HG03342 (cell line): ENCODE data around the gene CHST2.

ENCODE experiments used
- ATAC-seq: cut with Tn5 transposase; IDR thresholded peaks from one replicate; pipeline ENCODE4 v1.9.1; 2021; ENCODE audit warnings: mild to moderate bottlenecking, moderate library complexity; ENCODE audit not compliant: unreplicated experiment

CHST2 gene

DNA sequence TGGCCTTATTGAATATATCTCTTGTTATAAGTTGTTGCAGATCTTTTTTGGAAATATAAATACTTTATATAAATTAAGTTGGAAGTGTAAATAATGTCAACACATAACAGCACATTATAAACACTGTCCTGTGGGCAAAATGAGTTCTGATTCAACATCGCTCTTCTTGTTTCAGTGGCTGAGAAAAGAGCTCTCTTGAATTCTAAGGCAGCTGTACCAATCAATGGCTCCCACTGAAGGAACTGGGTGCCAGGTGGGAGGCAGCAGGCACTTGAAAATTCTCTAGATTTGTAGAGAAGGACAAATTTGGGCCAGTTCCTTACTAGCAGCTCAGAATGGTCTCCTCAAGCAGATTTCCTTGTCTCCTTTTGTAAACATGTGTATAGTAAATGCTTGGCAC is 45.6 kb downstream of the CHST2 start:
- ATAC-seq: no peak

DNA sequence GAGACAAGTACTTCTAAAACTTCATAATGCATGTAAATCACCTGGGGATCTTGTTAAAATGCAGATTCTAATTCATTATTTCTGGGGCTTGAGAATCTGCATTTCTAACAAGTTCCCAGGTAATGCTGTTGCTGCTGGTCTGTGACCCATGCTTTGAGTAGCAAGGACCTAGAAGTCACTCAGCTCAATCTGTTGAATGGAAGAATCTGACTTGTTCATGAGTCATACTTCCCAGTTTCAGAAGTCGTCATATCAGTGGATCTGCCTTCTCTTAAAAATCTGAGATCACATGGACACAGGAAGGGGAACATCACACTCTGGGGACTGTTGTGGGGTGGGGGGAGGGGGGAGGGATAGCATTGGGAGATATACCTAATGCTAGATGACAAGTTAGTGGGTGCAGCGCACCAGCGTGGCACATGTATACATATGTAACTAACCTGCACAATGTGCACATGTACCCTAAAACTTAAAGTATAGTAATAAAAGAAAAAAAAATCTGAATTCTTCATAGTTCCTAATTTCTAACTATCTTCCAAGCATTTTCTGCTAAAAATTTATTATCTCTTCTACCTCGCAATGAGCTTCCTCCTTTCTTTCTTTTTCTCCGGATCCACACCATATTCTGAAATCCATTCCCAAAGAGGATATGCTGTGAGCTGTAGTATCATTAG is 46.2 kb downstream of the CHST2 start:
- ATAC-seq: peak; percentile 79

- ATAC-seq: no peak
Observed at GRCh38 chr3:143166376-143166775, 46.8 kb downstream of the CHST2 start.

DNA sequence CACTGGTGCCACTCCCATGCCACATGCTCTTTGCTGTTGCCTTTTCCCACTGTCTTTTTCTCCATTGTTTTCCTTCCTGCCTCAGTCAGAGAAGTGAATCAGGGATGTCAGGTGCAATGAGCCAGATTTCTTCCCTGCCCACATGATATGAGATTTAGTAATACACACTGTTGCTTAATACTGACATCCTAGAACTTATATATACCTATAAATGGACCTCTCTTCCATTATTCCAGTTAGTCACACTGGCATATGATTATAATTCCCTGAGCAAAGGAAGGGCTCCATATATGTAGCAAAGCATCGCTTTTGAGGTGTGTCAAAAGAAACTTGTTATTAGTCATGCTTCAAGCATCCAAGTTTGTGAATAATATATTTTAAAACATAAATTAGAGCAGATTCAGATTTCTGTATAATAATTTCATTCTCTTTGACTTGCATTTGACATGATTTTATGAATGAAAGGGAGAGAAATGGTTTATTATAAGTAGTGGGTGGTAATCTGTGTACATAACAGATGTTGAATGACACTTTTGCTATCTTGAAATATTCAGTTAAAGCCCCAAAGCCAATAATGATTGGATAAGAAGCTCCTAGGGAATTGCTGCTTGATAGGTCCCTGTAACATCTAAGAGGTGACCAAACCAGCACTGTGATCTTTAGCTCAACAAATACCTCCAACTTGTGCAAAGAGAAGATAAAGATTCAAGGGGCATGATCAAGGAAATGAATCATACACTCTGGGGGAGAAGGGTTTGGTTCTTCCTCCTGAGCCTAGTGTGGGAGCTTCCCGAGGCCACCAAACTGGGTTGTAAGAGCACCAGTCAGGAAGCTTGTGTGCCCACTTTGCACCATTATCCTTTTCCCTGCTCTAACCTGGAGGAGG is 48.6 kb downstream of the CHST2 start:
- no peak for ATAC-seq

GRCh38 chr3:143168855-143169192 is 49.3 kb downstream of the CHST2 start:
- no peak for ATAC-seq

- no peak for ATAC-seq
Observed at GRCh38 chr3:143170074-143170473, 50.5 kb downstream of the CHST2 start.

DNA sequence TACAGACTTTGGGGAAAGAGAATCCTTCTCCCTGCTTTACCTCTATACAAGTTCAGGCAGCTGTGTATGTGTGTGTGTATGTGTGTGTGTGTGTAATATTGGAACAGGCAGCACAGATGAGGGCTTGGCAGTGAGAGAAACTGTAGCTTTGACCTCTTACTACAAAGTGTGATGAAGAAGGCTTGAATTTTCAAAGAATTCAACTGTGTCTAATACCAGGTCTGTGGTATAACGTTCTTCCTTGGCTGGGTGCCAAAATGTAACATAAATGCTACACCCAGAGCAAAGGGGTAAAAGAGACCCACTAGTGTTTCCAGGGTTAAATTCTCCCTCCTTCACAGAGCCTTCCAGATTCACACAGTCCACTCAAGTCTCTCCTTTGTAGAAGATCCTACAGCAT is 51.1 kb downstream of the CHST2 start:
- peak; percentile 9 for ATAC-seq

DNA sequence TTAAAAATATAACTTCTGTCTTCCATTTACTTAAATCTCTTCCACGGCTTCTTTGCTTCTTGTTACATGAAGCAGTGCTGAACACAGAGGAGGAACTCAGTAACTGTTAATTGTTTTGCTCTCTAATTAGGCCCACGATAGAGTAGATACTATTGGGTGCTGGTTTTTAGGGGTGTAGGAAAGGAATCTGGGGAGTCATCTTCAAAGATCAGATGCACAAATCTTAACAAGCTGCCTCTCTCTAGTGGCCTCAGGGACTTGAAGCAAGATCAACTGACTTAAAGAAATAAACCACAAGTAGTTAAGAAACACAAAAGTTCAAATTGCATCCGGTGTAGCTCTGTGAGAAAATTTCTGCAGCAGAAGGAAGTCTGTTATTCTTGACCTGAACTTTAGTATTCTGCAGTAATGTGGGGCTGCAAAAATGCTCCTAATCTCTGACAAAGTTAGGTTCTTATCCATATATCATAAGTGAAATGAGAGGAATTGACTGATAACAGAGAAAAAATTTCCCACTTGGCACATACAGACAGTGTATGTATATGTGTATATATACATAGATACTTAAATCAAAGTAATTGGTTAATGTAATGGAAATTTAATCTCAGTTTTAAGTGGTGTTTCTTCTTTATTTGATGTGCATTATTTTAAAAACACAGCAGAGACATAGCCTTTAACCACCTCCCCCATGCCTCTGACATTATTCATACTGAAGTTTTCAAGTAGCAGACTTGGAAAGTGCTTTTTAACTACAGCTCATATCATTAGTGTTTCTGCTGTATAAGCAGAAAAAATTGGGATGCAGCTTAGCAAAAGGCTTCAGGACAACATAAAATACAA is 51.8 kb downstream of the CHST2 start:
- peak; percentile 71 for ATAC-seq

DNA sequence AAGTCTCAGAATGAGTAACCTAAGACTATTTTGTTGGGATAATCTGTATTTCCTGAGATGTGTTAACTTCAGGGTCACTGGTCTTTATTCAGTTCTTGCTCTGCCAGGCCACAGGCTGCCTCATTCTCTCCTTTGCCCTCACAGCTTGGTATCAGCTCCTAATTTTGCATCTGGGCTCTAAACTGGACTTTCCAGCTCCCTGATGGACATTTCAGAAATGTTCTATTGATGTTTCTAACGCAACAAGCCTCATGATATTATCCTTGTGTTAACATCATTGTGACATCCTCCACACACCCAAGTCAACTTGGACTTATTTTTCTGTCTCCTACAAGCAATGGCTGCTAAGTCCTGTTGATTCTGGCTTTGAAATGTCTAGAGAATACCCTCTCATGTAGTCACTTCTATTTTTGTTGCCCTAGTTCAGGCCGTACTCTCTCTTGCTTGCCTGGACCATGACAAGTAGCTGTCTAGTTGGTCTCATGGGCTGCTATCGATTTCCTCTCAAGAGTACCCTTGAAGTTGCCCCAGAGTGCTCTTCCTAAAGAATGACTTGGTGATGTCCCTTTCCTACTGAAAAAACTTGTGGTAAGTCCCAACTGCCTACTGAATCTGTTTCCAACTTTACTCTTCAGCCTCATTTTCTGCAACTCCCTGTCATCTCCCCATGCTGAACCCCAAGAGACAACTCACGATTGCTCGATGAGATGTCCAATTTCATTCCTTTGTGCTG is 52.7 kb downstream of the CHST2 start:
- no peak for ATAC-seq

- no peak for ATAC-seq
Observed at GRCh38 chr3:143172795-143173145, 53.2 kb downstream of the CHST2 start.

- no peak for ATAC-seq
Observed at GRCh38 chr3:143173242-143173641, 53.7 kb downstream of the CHST2 start.
